D341Med (cell line): ENCODE measurements around the gene ZFAND3.

ENCODE experiments used
- DNase-seq: peaks from one replicate; pipeline ENCODE4 v3.0.0; 2012; ENCODE audit warnings: low spot score

ZFAND3 gene

GRCh38 chr6:38134704-38135088, 315.2 kb downstream of the ZFAND3 start:
- no peak for DNase-seq

GRCh38 chr6:38136547-38136946, 317.0 kb downstream of the ZFAND3 start:
- no peak for DNase-seq

GRCh38 chr6:38137608-38138265, 318.2 kb downstream of the ZFAND3 start:
- DNase-seq: no peak

- no peak for DNase-seq
Measured at GRCh38 chr6:38138374-38138773, 318.8 kb downstream of the ZFAND3 start.

GRCh38 chr6:38141085-38141484, 321.6 kb downstream of the ZFAND3 start:
- no peak for DNase-seq

GRCh38 chr6:38141716-38142115, 322.2 kb downstream of the ZFAND3 start:
- no peak for DNase-seq

- DNase-seq: no peak
Measured at GRCh38 chr6:38142178-38142902, 322.8 kb downstream of the ZFAND3 start.

- no peak for DNase-seq
Measured at GRCh38 chr6:38143191-38144150, 323.9 kb downstream of the ZFAND3 start.

- no peak for DNase-seq
Measured at GRCh38 chr6:38144365-38144945, 324.9 kb downstream of the ZFAND3 start.

- DNase-seq: no peak
Measured at GRCh38 chr6:38146021-38146733, 326.6 kb downstream of the ZFAND3 start.

- DNase-seq: no peak
Measured at GRCh38 chr6:38146734-38147027, 327.2 kb downstream of the ZFAND3 start.

GRCh38 chr6:38148606-38149005, 329.1 kb downstream of the ZFAND3 start:
- DNase-seq: no peak

GRCh38 chr6:38149531-38149930, 330.0 kb downstream of the ZFAND3 start:
- DNase-seq: peak; percentile 72

- no peak for DNase-seq
Measured at GRCh38 chr6:38150021-38150420, 330.5 kb downstream of the ZFAND3 start.

GRCh38 chr6:38150681-38151296, 331.3 kb downstream of the ZFAND3 start:
- no peak for DNase-seq

- no peak for DNase-seq
Measured at GRCh38 chr6:38151580-38152500, 332.3 kb downstream of the ZFAND3 start.

- DNase-seq: no peak
Measured at GRCh38 chr6:38152620-38153019, 333.1 kb downstream of the ZFAND3 start.

GRCh38 chr6:38153076-38153797, 333.7 kb downstream of the ZFAND3 start:
- no peak for DNase-seq

- DNase-seq: no peak
Measured at GRCh38 chr6:38153798-38154345, 334.3 kb downstream of the ZFAND3 start.
